ENCODE measurements around the gene ZBTB32. TPM values are rescaled to one million over a fixed set of nuclear protein-coding genes. Genes with fewer than 3 reads are reported as not detected.

The ZBTB32 gene
- total RNA-seq, 1 experiment from 2014 or later = not detected

DNA sequence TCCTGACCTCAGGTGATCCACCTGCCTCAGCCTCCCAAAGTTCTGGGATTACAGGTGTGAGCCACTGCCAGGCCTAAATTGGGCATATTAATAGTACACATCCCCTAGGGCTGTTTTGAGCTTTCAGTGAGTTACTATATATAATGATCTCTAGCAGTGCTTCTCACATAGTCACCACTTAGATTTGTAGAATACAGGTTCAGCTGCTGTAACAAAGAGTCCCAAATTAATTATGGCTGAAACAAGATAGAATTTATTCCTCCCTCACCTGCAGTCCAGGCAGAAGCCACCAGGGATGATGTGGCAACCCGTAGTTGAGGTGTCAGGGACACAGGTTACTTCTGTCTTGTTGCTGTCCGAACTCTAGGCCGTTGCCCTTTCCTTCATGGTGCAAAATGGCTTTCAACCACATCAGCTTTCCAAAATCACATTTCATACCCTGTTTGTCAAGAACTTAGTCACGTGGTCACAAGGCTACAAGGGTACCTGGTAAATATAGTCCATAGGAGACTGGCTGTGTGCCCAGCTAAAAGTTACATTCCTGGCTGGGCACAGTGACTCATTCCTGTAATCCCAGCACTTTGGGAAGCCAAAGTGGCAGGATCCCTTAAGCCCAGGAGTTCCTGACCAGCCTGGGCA lies 56.5 kb downstream of the ZBTB32 start:
- no peak for DNase-seq (ENCODE audit: low read depth in 1 of 2, low spot score in 2 of 2)
- Histone ChIP-seq H3K4me1 (replicated peaks) (peaks cover 16% of the 10 kb centered on the region), H3K9me3 (replicated peaks) (no peaks in the 10 kb centered on the region), H3K4me3 (no peak overlapping the region), H3K27ac (no peak overlapping the region), H3K36me3 (peaks cover 42% of the 10 kb centered on the region), H3K27me3 (replicated peaks) (no peaks in the 10 kb centered on the region)

DNA sequence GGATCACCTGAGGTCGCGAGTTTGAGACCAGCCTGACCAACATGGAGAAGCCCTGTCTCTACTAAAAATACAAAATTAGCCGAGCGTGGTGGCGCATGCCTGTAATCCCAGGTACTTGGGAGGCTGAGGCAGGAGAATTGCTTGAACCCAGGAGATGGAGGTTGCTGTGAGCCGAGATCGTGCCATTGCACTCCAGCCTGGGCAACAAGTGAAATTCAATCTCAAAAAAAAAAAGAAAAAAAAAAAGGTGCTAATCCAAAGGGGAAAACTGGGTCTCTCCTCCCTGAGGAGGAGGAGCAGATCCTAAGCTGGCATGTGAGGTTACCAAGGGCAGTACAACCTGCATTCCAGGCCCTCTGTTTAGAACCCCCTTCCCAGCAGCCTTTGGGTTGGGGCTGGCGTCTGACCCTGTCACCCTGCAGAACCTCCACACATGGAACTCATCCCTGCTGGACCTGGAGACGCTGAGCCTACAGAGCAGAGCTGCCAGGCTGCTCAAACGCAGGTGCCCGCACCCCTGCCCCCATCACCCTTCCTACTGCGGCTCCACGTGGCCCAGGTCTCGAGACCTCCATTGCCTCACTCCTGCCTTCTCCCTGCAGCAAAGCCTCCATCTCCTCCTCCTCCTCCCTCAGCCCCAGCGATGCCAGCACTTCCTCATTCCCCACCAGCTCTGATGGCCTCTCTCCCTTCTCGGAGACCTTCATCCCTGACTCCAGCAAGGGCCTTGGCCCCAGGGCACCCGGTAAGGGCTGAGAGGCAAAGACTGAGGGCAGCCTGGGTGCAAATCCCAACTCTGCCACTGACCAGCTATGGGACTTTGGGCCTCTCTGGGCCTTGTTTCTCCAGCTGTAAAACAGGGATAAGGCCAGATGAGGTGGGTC lies 60.3 kb downstream of the ZBTB32 start:
- no peak for DNase-seq (ENCODE audit: low read depth in 1 of 2, low spot score in 2 of 2)
- Histone ChIP-seq H3K27me3 (replicated peaks) (no peaks in the 10 kb centered on the region), H3K27ac (no peak overlapping the region), H3K4me1 (replicated peaks) (no peaks in the 10 kb centered on the region), H3K36me3 (peaks cover 57% of the 10 kb centered on the region), H3K4me3 (no peak overlapping the region), H3K9me3 (replicated peaks) (no peaks in the 10 kb centered on the region)

Other genes starting within 250 kb of the ZBTB32 start
- not detected in 2 replicates for gene KRTDAP, start 214.1 kb upstream of the ZBTB32 start, total RNA-seq (2014; rRNA removed; shearing (Covaris generic))
- not detected in 2 replicates for gene DMKN, start 190.9 kb upstream of the ZBTB32 start, total RNA-seq (2014; rRNA removed; shearing (Covaris generic))
- not detected in 2 replicates for gene SBSN, start 176.2 kb upstream of the ZBTB32 start, total RNA-seq (2014; rRNA removed; shearing (Covaris generic))
- gene GAPDHS, start 171.1 kb upstream of the ZBTB32 start, total RNA-seq (2014; rRNA removed; shearing (Covaris generic)) = not detected in 2 replicates
- 79.8 and 83.5 TPM in 2 replicates for gene TMEM147, start 158.9 kb upstream of the ZBTB32 start, total RNA-seq (2014; rRNA removed; shearing (Covaris generic))
- not detected in 2 replicates for gene ATP4A, start 140.9 kb upstream of the ZBTB32 start, total RNA-seq (2014; rRNA removed; shearing (Covaris generic))
- not detected in 2 replicates for gene PMIS2, start 118.4 kb upstream of the ZBTB32 start, total RNA-seq (2014; rRNA removed; shearing (Covaris generic))
- 10.2 and 15.2 TPM in 2 replicates for gene HAUS5, start 91.8 kb upstream of the ZBTB32 start, total RNA-seq (2014; rRNA removed; shearing (Covaris generic))
- gene RBM42, start 75.5 kb upstream of the ZBTB32 start, total RNA-seq (2014; rRNA removed; shearing (Covaris generic)) = 106 and 151 TPM in 2 replicates
- gene ETV2, start 62.8 kb upstream of the ZBTB32 start, total RNA-seq (2014; rRNA removed; shearing (Covaris generic)) = 0.82 and 9.0 TPM in 2 replicates
- 364 and 463 TPM in 2 replicates for gene COX6B1, start 56.2 kb upstream of the ZBTB32 start, total RNA-seq (2014; rRNA removed; shearing (Covaris generic))
- not detected in 2 replicates for gene UPK1A, start 38.0 kb upstream of the ZBTB32 start, total RNA-seq (2014; rRNA removed; shearing (Covaris generic))
- 4.9 and 7.4 TPM in 2 replicates for gene KMT2B, start 13.4 kb downstream of the ZBTB32 start, total RNA-seq (2014; rRNA removed; shearing (Covaris generic))
- gene IGFLR1, start 37.9 kb downstream of the ZBTB32 start, total RNA-seq (2014; rRNA removed; shearing (Covaris generic)) = 3.7 and 8.5 TPM in 2 replicates
- 4.8 and 17.6 TPM in 2 replicates for gene U2AF1L4, start 40.9 kb downstream of the ZBTB32 start, total RNA-seq (2014; rRNA removed; shearing (Covaris generic))
- gene PSENEN, start 41.1 kb downstream of the ZBTB32 start, total RNA-seq (2014; rRNA removed; shearing (Covaris generic)) = 16.6 and 28.7 TPM in 2 replicates
- gene LIN37, start 44.0 kb downstream of the ZBTB32 start, total RNA-seq (2014; rRNA removed; shearing (Covaris generic)) = 7.1 and 12.4 TPM in 2 replicates
- gene HSPB6, start 52.5 kb downstream of the ZBTB32 start, total RNA-seq (2014; rRNA removed; shearing (Covaris generic)) = not detected in 2 replicates
- gene PROSER3, start 53.6 kb downstream of the ZBTB32 start, total RNA-seq (2014; rRNA removed; shearing (Covaris generic)) = 7.3 and 8.8 TPM in 2 replicates
- gene ARHGAP33, start 71.0 kb downstream of the ZBTB32 start, total RNA-seq (2014; rRNA removed; shearing (Covaris generic)) = 3.7 and 4.6 TPM in 2 replicates
- not detected in 2 replicates for gene PRODH2, start 108.3 kb downstream of the ZBTB32 start, total RNA-seq (2014; rRNA removed; shearing (Covaris generic))
- gene NPHS1, start 147.9 kb downstream of the ZBTB32 start, total RNA-seq (2014; rRNA removed; shearing (Covaris generic)) = not detected in 2 replicates
- gene KIRREL2, start 152.4 kb downstream of the ZBTB32 start, total RNA-seq (2014; rRNA removed; shearing (Covaris generic)) = not detected in 2 replicates
- 11.1 and 11.6 TPM in 2 replicates for gene APLP1, start 164.0 kb downstream of the ZBTB32 start, total RNA-seq (2014; rRNA removed; shearing (Covaris generic))
- 0.66 and 3.3 TPM in 2 replicates for gene NFKBID, start 196.0 kb downstream of the ZBTB32 start, total RNA-seq (2014; rRNA removed; shearing (Covaris generic))
- 9.1 TPM in 1 of 2 replicates, not detected in the other for gene HCST, start 198.0 kb downstream of the ZBTB32 start, total RNA-seq (2014; rRNA removed; shearing (Covaris generic))
- not detected in 2 replicates for gene TYROBP, start 203.7 kb downstream of the ZBTB32 start, total RNA-seq (2014; rRNA removed; shearing (Covaris generic))
- 3.8 and 5.7 TPM in 2 replicates for gene LRFN3, start 231.8 kb downstream of the ZBTB32 start, total RNA-seq (2014; rRNA removed; shearing (Covaris generic))